Natural killer cell (primary cell): Measurements from ENCODE around the gene LCAT. TPM values are rescaled to one million over a fixed set of nuclear protein-coding genes. Genes with fewer than 3 reads are reported as not detected.

Source experiments
- ATAC-seq, 3 donors: fragments of 150-1000 bp in 2 of 3; fragments of 200-7000 bp in 1 of 3; cut with Tn5 transposase; 1 replicate in 1 of 3; 2 replicates in 2 of 3; pipeline ENCODE4 v1.10.0; 2021; ENCODE audit warnings: mild to moderate bottlenecking in 2 of 3, moderate library complexity in 2 of 3
- DNase-seq, 2 donors: peaks; one replicate each; pipeline versions ENCODE4 v3.0.0 to v3.0.0-alpha.2; 2013 to 2021; ENCODE audit warnings: mixed read lengths in 1 of 2
- H3K27ac ChIP-seq: one replicate; pipeline ENCODE4 v1.5.1; 2013; ENCODE audit warnings: mild to moderate bottlenecking, low read length
- H3K27me3 ChIP-seq: one replicate; pipeline ENCODE4 v1.6.1; 2013; ENCODE audit warnings: low read length; ENCODE audit not compliant: control insufficient read depth, insufficient read depth
- H3K36me3 ChIP-seq: one replicate; pipeline ENCODE4 v1.6.1; 2013; ENCODE audit warnings: low read length; ENCODE audit not compliant: control insufficient read depth, insufficient read depth
- H3K4me1 ChIP-seq: one replicate; pipeline ENCODE4 v1.6.1; 2013; ENCODE audit warnings: low read length; ENCODE audit not compliant: control insufficient read depth, insufficient read depth
- H3K4me3 ChIP-seq: one replicate; pipeline ENCODE4 v1.5.1; 2013; ENCODE audit warnings: low read length
- H3K9me3 ChIP-seq: one replicate; pipeline ENCODE4 v1.6.1; 2013; ENCODE audit warnings: low read length; ENCODE audit not compliant: control insufficient read depth, insufficient read depth
- H3K27ac Mint-ChIP-seq, 2 donors: one replicate each; pipeline ENCODE4 v1.8.0; 2022; ENCODE audit warnings: mild to moderate bottlenecking in 2 of 2, mixed read lengths in 2 of 2, moderate library complexity in 1 of 2
- H3K27me3 Mint-ChIP-seq, 2 donors: one replicate each; pipeline ENCODE4 v1.8.0; 2022; ENCODE audit warnings: low read depth in 2 of 2, mixed read lengths in 2 of 2
- H3K36me3 Mint-ChIP-seq: one replicate; pipeline ENCODE4 v1.8.0; 2022; ENCODE audit warnings: mixed read lengths
- H3K4me1 Mint-ChIP-seq, 2 donors: one replicate each; pipeline ENCODE4 v1.8.0; 2022; ENCODE audit warnings: mixed read lengths in 2 of 2
- H3K4me3 Mint-ChIP-seq: one replicate; pipeline ENCODE4 v1.8.0; 2022; ENCODE audit warnings: mild to moderate bottlenecking, moderate library complexity, mixed read lengths
- H3K9me3 Mint-ChIP-seq, 2 donors: one replicate each; pipeline ENCODE4 v1.8.0; 2022; ENCODE audit warnings: mixed read lengths in 2 of 2
- WGBS: methylation state at CpG from one replicate; pipeline ENCODE4 v1.1.7; 2013; ENCODE audit warnings: missing lambda C conversion rate; ENCODE audit not compliant: insufficient coverage; 5-methylcytosine and 5-hydroxymethylcytosine counted together
- intact Hi-C: fragments of 100-400 bp; cut with micrococcal nuclease; formaldehyde crosslinking; loops from one replicate; pipeline ENCODE4 v1.14.2; 2022
- total RNA-seq, 4 donors: library from RNA; stranded (reverse); fragments of 120-200 nt in 1 of 4; gene quantifications; one replicate each; pipeline versions ENCODE4 v1.2.3 to v1.2.4, GENCODE V29; 2013 to 2022
- TF ChIP-seq, protein P1 (sequence below): fragments of 200-600 bp; IDR thresholded peaks from one replicate; pipeline ENCODE4 v1.8.0; 2022; ENCODE audit warnings: antibody characterized with exemption

Gene LCAT
- total RNA-seq, 3 donors from 2014 or later (not counting 1 experiment from before 2014, with no cell fraction given) = 7.1 to 12.4 (median 11.5) TPM

DNA sequence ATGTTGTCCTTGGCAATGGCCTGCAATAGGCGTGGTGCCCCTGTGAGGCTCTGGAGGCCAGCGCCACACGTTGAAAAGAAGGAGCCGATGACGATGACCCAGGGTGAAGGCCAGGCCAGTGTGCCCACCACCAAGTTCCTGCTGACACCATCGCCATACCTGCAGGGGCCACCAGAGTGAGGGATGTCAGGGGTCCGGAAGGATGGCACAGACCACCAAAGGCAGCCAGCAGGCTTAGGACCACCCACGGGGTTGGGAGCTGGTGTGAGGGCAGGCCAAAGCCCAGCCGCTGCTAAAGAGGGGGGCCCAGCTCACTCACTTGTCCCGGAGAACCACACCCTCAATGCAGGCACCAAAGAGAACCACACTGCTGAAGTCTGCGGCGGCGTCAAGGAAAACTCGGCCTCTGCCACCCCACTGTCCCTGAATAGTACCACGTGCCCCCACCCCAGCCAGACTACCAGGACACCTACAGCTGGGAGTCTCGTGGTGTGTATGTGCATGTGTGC lies 6.5 kb upstream of the LCAT start:
- DNase-seq = no peak
- Mint-ChIP-seq H3K27ac (no peak overlapping the region), H3K36me3 (no peaks in the 10 kb centered on the region), H3K27me3 (no peaks in the 10 kb centered on the region), H3K9me3 (no peaks in the 10 kb centered on the region), H3K4me1 (no peaks in the 10 kb centered on the region), H3K4me3 (no peak overlapping the region)
- no peak for ATAC-seq
- no peaks in the 10 kb centered on the region for H3K27me3 ChIP-seq
- no peaks in the 10 kb centered on the region for H3K4me1 ChIP-seq
- no peak overlapping the region for H3K27ac ChIP-seq
- TF ChIP-seq, protein P1, sequence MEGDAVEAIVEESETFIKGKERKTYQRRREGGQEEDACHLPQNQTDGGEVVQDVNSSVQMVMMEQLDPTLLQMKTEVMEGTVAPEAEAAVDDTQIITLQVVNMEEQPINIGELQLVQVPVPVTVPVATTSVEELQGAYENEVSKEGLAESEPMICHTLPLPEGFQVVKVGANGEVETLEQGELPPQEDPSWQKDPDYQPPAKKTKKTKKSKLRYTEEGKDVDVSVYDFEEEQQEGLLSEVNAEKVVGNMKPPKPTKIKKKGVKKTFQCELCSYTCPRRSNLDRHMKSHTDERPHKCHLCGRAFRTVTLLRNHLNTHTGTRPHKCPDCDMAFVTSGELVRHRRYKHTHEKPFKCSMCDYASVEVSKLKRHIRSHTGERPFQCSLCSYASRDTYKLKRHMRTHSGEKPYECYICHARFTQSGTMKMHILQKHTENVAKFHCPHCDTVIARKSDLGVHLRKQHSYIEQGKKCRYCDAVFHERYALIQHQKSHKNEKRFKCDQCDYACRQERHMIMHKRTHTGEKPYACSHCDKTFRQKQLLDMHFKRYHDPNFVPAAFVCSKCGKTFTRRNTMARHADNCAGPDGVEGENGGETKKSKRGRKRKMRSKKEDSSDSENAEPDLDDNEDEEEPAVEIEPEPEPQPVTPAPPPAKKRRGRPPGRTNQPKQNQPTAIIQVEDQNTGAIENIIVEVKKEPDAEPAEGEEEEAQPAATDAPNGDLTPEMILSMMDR = no peak
- no peaks in the 10 kb centered on the region for H3K9me3 ChIP-seq
- WGBS = 95% methylated on average over 15 of the region's 16 CpGs
- no peak overlapping the region for H3K4me3 ChIP-seq
- intact Hi-C loops = no loop called here
- peaks cover 28% of the 10 kb centered on the region for H3K36me3 ChIP-seq

DNA sequence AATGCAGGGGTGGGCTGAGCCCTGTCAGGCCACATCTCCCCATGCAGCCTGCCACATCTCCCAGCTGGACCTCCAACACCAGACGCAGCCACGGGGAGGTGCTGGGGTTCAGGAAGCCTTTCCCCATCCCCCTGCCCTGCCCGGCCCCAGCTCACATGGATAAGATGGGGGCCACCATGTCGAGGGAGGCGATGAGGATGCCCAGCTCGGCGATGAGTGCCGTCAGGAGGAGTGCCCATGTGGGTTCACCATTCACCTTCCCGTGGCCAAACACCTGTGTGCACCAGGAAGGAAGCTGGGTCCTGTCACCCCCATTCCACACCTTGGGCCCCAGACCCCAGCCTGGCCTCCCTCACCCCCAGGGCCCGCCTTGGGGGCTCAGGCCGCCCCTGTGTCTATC lies 5.7 kb upstream of the LCAT start:
- Mint-ChIP-seq H3K9me3 (no peaks in the 10 kb centered on the region), H3K36me3 (no peaks in the 10 kb centered on the region), H3K27me3 (no peaks in the 10 kb centered on the region), H3K27ac (no peak overlapping the region), H3K4me3 (no peak overlapping the region), H3K4me1 (no peaks in the 10 kb centered on the region)
- no peaks in the 10 kb centered on the region for H3K9me3 ChIP-seq
- intact Hi-C loops = no loop called here
- 93% methylated on average over 11 of the region's 11 CpGs for WGBS
- TF ChIP-seq, protein P1 = no peak
- no peak for DNase-seq
- H3K27ac ChIP-seq = no peak overlapping the region
- no peaks in the 10 kb centered on the region for H3K27me3 ChIP-seq
- peaks cover 34% of the 10 kb centered on the region for H3K36me3 ChIP-seq
- H3K4me1 ChIP-seq = no peaks in the 10 kb centered on the region
- no peak for ATAC-seq
- no peak overlapping the region for H3K4me3 ChIP-seq

DNA sequence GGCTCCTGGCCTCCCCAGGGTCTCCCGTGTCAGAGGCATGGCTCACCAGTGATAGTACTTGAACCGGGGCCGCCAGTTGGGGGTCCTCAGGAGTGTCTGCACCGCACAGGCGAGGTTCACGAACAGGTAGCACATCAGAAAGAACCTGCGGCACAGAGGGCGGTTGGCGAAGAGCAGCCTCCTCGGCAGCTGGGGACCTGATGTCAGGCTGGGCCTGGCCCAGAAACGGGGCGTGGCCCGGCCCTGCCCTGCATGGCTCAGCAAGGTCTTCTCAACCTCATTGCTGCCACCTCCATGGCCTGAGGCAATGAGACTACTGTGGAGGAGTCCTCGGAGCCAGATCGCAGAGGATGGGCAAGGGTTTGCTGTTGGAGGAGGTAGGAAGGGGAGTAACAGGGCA lies 4.1 kb upstream of the LCAT start:
- no peak overlapping the region for H3K27ac ChIP-seq
- Mint-ChIP-seq H3K27ac (no peak overlapping the region), H3K27me3 (no peaks in the 10 kb centered on the region), H3K4me1 (no peaks in the 10 kb centered on the region), H3K36me3 (no peaks in the 10 kb centered on the region), H3K9me3 (no peaks in the 10 kb centered on the region), H3K4me3 (no peak overlapping the region)
- TF ChIP-seq, protein P1 = no peak
- intact Hi-C loops = no loop called here
- no peaks in the 10 kb centered on the region for H3K27me3 ChIP-seq
- H3K4me1 ChIP-seq = no peaks in the 10 kb centered on the region
- H3K9me3 ChIP-seq = no peaks in the 10 kb centered on the region
- ATAC-seq (no peak), DNase-seq (no peak)
- no peak overlapping the region for H3K4me3 ChIP-seq
- H3K36me3 ChIP-seq = peaks cover 32% of the 10 kb centered on the region
- 97% methylated on average over 15 of the region's 15 CpGs for WGBS

DNA sequence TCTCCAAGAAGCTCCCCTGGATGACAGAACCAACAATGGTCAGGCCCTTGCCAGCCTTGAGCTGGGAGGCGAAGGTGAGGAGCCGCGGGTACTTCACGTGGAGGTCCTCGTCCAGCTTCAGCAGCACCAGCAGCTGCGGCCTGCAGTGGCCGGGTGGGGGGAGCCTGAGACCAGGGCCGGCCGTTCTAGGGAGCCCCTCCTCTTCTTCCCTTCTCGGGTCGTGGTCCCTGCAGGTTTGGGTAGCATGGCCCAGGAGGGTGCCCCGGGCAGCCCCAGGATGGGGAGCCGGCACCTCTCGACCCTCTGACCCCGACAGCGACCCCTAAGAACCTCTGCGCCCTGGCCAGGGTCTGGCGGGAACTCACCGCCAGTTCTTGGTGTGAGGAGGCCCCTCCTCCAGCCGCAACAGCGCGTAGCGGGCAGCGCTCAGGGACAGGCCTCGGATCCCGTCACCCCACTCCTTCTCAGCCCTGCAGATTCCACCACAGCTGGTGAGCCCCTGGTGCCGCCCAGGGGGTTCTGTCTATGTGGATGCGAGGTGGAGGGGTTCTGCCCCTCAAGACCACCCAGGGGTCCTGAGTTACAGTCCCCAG lies 3.1 kb upstream of the LCAT start:
- no peaks in the 10 kb centered on the region for H3K9me3 ChIP-seq
- H3K27ac ChIP-seq = no peak overlapping the region
- no peak overlapping the region for H3K4me3 Mint-ChIP-seq
- DNase-seq (no peak), ATAC-seq (no peak)
- TF ChIP-seq, protein P1 = no peak
- peaks cover 2 to 3% of the 10 kb centered on the region in 2 donors for H3K4me1 Mint-ChIP-seq
- H3K4me3 ChIP-seq = no peak overlapping the region
- H3K27ac Mint-ChIP-seq = no peak overlapping the region
- intact Hi-C loops = no loop called here
- H3K36me3 ChIP-seq = peaks cover 33% of the 10 kb centered on the region
- H3K9me3 Mint-ChIP-seq = no peaks in the 10 kb centered on the region
- WGBS = 98% methylated on average over 26 of the region's 28 CpGs
- H3K27me3 Mint-ChIP-seq = no peaks in the 10 kb centered on the region
- H3K36me3 Mint-ChIP-seq = no peaks in the 10 kb centered on the region
- H3K27me3 ChIP-seq = no peaks in the 10 kb centered on the region
- H3K4me1 ChIP-seq = peaks cover 5% of the 10 kb centered on the region
